OCI-LY1 (cell line): Measurements from ENCODE around the gene NFIB.

Experiments used
- CTCF ChIP-seq: fragments of 200-600 bp; sonication (generic), shearing (Covaris generic); IDR thresholded peaks from 2 replicates; pipeline ENCODE4 v1.5.1; 2017; ENCODE audit warnings: mild to moderate bottlenecking, antibody characterized with exemption, low read length, moderate library complexity, mixed read lengths
- EZH2 ChIP-seq: fragments of 200-600 bp; sonication (generic), shearing (Covaris generic); IDR thresholded peaks from 2 replicates; pipeline ENCODE4 v1.8.0; 2017; ENCODE audit warnings: borderline replicate concordance, mixed run types, mild to moderate bottlenecking, antibody characterized with exemption, low read length, moderate library complexity, mixed read lengths

DNA sequence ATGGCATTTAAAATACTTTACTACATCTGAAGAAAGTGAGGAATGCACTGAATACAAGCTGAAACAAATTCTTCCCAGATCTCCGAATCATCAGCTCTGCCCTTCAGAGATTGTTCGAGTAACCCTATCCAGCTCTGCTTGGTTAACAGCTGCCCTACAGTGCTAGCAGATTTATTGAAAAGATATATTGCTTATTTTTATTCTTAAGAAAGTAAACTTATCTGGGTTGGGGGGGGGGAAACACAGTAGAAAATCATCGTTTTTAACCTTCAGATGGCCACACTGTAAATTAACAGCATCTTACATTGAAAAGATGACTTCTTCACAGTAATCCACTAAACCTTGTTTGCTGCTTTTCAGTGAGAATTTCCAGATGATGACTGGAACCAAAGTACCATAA lies 210.8 kb downstream of the NFIB start:
- TF ChIP-seq CTCF (no peak), EZH2 (no peak)
